KBM-7 (cell line): ENCODE results near the gene SVOP.

ENCODE experiments used
- DNase-seq: peaks from one replicate; pipeline ENCODE4 v3.0.0-alpha.2; 2015
- in situ Hi-C: fragments of 300-500 bp; cut with MboI; formaldehyde crosslinking; loops from 2 replicates; pipeline ENCODE4 v1.14.3; 2020; ENCODE audit warnings: low sequenced_read_pairs, low pct_unique_long_range_greater_than_20kb, mixed read lengths

SVOP gene

DNA sequence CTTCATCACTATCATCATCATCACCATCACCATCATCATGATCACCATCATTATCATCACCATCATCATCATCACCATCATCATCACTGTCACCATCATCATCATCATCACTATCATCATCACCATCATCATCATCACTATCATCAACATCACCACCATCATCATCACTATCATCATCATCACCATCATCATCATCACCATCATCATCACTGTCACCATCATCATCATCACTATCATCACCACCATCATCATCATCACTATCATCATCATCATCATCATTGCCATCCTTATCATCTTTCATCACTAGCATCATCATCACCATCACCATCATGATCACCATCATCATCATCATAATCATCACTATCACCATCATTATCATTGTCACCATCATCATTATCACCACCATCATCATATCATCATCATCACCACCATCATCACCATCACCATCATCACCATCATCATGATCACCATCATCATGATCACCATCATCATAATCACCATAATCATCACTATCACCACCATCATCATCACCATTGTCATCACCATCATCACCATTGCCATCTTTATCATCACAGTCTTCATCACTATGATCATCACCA is 38.1 kb downstream of the SVOP start:
- DNase-seq: no peak

DNA sequence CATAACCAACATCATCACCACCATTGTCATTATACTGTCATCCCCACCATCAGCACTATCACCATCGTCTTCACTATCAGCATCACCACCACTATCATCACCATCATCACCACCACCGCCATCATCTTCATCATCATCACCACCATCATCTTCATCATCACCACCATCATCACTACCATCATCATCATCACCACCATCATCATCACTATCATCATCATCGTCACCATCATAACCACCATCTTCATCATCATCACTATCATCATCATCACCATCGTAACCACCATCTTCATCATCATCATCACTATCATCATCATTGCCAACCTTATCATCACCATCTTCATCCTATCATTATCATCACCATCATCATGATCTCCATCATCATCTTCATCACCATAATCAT is 39.0 kb downstream of the SVOP start:
- in situ Hi-C loops: no loop called here
- DNase-seq: no peak

More for the DNA sequence above, 38.1 kb downstream of the SVOP start:
- in situ Hi-C loops: no loop called here

DNA sequence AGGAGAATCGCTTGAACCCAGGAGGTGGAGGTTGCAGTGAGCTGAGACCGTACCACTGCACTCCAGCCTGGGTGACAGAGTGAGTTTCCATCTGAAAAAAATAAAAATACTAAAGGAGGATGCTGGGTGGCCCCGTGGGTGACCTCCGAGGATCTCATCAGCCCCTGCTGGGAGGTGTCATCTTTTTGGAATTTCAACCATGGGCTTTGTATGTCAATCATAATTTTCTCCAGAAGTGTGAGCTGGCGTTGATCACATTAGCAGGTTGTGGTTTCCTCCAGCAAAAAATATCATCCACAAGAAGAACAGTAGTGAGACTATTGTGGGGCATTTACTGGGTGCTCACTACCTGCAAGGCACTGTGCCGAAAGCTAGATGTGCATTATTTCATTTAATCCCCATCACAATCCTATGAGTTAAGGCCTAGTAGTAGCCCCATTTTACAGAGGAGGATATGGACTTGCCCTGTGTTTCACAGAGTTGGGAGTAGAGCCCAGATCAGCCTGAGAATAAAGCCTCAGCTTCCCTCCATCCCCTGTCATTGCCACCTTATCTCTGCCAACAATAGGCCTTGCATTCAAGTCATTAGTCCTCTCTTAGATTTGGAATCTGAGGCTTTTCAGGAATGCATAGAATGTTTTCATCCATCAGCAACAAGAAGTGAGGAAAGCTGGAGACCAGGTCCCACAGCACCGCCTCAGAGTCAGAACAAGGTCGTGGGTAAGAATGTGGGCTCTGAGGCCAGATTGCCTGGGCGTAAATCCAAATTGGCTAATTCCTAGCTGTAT is 39.8 kb downstream of the SVOP start:
- no peak for DNase-seq
- in situ Hi-C loops: no loop called here

DNA sequence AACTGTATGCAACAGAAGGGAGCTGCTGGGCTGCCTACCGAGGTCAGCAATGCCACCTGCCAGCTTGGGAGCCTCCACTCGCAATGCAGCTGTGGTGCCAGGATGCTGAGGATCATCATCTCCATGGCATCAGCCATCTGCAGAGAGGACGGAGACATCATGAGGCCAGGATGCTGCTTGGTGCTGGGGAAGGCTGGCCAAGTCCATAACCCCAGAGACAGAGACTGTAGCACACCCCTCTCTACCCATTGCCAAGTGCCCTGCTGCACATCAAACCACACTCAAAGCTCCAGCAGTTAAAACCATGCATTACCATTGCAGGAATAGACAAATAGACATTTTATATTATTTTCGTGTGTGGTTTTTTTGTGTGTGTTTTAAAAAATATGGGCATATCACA is 43.5 kb downstream of the SVOP start:
- no peak for DNase-seq
- in situ Hi-C loops: no loop called here

DNA sequence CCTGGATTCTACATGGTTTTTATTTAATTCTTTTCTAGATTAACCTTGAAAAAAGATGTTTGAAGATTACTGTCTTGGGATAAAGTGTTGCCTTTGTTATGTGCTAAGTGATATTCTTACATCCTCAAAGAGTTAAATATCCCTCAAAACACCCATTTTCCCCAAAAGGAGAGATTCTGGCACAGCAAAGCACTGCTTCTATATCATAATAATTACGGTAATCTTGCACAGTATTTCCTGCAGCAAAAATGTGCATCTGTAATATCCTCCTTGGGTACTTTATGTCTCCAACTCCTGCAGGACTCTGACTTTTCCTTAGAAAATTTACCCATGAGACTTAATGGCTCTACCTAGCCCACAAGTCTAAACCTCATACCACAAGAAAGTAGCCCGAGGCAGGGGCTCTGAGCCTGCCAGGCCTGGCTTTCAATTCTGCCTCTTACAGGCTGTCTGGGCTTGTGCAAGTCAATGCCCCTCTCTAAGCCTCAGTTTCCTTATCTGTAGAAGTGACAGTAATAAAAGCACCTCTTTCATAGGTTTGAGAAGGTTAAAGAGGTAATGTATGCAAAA is 45.8 kb downstream of the SVOP start:
- no peak for DNase-seq
- in situ Hi-C loops: no loop called here

DNA sequence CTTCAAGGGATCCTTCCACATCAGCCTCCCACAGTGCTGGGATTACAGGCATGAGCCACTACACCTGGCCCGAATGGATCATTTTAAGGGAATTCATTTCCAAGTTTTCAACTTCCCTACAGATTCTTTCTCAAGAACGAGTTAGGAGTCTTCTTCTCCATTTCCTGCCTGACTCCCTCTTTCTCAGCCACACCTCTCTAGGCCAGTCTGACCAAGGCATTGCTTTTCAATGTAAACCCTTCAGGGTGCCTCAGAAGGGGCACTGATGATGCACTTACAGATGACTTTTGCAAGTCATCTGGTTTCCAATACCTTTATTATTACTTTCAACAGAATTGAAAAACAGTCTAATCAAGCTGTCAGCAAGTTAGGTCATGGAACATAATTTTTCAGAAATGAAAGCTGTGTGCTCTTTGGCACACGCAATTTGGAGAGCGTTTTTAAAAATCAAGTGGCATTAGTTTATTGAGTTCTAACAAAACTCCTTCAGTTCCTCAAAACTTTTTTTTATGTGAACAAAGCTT is 47.2 kb downstream of the SVOP start:
- DNase-seq: no peak
- in situ Hi-C loops: no loop called here

DNA sequence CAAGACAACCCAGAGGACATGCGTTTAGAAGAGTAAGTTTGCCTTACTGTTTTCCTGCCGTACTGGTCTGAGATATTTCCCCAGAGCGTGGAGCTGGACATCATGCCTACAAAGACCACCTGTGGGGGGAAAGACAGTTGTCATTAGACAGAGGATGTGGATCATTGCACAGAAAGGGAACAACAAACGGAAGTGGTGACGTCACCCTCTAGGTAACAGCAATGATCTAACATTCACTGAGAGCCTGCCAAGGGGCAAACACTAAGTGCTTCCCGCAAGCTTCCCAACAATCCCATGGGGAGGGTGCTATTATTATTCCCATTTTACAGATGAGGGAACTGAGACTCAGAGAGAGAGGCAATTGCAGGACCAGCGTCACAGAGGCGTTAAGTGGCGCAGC is 48.5 kb downstream of the SVOP start:
- peak; percentile 27 for DNase-seq

DNA sequence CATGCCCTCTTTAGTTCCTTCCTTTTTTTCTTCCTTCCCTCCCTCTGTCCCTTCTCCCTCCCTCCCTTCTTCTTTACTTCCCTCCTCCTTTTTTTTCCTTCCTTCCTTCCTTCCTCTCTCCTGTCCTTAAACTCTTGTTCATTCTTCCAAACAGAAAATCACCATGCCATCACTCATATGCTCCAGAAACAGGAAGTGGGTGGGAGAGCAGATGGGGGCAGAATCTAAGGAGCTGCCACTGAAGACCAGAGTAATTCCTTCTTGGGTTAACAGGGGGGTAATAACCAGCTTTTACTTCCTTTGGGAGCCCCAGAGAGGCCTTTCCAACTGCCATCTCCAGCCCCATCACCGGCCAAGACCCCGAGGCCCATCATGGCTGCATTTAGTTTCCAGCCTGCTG is 51.2 kb downstream of the SVOP start:
- peak; percentile 37 for DNase-seq
- in situ Hi-C loops: no loop called here

More for the DNA sequence above, 48.5 kb downstream of the SVOP start:
- in situ Hi-C loops: no loop called here

DNA sequence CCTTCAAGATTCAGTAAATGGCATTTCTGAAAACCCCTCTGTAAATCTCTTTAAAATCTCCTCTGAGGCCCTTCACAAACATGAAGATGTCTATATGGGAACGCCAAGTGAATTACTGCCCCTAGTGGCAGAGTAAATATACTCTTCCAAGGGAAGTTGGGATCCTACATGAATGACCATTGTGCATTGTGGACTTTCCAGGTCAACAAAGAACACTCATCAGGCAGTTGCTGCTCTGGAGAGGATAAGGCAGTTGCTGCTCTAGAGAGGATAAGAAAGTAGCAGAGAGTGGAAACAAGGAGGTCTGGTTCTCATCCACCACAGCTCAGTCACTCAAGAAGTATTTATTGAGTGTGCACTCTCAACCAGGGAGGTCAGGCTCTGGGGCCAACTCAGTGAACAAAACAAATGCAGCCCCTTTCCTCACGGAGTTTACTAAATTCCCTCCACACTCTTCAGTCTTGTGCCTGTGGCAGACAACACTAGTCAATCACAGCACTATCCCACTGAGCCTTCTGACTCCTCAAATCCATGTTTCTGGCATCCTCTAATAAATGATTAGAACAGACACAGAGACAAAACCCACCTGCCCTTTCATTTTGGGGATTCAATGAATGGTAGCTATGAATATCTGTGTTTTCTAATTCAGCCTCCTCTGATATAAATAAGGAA is 52.9 kb downstream of the SVOP start:
- peak; percentile 25 for DNase-seq
- in situ Hi-C loops: no loop called here

DNA sequence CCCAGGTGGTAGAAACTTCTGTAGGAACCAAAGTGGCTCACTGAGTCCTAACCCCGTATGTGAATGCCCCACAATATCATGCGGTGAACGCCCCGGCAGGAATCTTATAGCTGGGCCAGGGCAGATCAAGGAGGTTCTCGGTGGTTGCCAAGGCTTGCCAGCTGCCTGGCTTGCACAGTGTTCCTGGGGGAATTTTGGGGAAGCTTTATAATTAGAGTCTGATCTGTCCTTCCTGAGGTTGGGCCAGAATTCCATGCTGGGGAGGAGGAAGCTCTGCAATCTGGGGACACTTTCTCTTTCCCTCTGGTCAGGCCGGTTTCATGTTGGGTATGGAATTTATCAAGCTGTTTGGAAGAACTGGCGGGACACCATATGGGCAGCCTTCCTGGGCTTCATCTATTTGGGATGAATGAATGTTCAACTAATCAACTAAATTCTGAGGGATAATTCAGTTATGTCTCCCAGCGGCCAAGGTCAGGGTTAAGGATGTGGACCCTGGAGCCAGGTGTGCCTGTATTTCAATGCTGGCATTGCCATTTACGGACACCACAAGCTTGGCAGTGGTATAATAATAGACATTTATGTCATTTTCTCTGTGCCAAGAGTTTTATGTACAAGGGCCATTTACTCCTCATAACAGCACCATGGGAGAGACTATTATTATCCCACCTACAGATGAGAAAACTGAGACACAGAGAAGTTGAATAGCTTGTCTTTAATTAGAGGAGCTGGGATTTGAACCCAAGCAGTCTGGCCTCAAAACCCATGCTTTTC is 54.3 kb downstream of the SVOP start:
- in situ Hi-C loops: no loop called here
- no peak for DNase-seq

DNA sequence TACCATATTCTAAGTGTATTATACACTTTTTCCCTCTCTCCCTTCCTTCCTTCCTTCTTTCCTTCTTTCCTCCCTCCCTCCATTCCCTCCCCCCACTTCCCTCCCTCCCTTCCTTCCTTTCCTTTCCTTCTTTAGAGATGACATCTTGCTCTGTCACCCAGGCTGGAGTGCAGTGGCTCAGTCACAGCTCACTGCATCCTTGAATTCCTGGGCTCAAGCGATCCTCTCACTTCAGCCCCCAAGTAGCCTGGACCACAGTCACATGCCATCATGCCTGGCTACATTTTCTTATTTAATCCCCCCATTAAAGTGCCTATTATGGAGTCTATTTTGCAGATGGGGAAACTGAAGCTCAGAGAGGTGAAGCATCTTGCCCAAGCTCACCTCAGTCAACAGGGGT is 55.0 kb downstream of the SVOP start:
- no peak for DNase-seq
- in situ Hi-C loops: no loop called here

DNA sequence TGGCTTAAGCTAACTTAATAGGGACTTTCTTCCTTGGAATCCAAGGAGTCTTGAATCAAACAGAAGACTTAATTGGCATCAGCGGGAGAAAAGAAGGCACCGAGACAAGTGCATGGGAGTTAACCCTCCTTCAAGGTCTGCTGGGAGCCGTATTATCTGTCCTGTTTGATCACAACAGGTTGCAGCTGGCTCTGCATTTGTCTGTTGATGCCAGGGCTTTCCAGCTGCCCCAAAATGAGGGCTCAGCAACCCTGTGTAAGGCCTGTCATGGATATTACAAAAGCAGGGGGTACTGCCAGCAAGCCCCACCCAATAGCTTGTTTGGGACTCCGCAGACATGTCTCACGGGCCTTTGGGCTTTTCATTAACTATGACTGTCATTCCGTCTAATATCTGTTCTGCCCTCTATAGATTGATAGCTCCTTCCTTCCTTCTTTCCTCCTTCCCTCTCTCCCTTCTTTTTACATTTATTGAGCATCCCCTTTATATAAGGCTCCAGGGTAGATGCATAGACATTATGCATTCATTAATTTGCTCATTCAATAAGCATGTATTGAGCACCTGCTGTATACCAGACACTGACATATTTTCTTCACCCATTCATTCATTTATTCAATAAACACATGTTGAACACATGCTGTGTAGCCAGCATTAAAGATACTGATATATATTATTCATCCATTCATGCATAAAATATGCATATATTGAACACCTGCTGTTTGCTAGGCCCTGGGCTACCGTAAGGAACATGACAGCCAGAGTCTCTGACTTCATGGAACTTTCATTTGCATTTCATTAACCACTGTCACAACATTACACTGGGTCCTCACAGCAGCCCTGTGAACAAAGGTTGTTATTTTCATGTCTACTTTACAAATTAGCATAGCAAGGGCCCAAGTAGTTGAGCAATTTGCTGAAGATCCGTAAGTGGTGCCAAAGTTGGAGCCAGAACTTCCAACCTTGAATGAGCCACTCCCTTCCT is 56.2 kb downstream of the SVOP start:
- in situ Hi-C loops: no loop called here
- DNase-seq: no peak

DNA sequence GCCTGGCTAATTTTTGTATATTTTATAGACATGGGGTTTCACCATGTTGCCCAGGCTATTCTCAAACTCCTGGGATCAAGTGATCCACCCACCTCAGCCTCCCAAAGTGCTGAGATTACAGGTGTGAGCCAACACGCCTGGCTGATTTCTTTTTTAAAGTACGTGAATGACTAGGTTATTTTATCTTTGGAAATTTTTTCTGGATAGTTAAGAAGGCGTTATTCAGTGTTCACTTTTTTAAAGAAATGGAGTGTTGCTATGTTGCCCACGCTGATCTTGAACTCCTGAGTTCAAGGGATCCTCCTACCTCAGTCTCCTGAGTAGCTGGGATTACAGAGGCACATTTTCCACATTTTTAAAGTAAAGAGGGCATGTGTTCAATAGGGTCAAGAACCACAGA is 58.6 kb downstream of the SVOP start:
- no peak for DNase-seq
- in situ Hi-C loops: no loop called here

DNA sequence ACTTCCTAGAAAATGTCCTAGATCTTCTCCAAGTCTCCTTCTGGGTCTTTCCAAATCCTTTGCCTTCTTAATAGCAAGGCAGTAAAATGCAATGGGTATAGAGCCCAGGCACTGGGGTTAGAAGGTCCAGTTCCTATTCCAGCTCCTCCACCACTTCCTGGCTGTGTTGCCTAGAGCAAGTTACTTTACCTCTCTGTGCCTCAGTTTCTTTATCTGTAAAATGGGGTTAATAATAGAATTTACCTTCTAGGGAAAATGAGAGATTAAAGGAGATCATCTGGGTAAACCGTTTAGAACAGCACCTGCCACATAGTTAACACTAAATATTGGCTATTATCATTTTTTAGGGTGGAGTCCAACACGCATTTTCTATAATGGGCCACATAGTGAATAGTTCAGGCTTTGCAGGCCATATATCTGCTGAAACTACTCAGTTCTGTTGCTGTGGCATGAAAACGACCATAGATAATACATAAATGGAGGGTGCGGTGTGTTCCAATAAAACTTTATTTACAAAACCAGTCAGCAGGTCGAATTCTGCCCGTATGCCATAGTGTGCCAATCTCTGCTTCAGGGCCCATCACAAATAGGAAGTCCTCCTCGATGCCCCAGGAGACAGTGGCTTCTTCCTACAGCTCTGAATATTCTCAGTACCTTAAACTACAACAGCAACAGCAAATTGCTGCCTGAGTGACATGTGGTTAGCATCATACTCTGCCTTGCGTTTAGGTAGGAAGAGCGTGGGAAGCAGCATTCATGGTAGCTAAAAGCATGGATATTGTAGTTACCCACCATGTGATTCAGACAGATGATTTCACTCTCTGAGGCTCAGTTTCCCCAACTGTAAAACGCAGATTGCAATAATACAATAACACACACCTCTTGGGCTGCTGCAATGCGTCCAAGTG is 60.9 kb downstream of the SVOP start:
- no peak for DNase-seq
- in situ Hi-C loops: no loop called here

DNA sequence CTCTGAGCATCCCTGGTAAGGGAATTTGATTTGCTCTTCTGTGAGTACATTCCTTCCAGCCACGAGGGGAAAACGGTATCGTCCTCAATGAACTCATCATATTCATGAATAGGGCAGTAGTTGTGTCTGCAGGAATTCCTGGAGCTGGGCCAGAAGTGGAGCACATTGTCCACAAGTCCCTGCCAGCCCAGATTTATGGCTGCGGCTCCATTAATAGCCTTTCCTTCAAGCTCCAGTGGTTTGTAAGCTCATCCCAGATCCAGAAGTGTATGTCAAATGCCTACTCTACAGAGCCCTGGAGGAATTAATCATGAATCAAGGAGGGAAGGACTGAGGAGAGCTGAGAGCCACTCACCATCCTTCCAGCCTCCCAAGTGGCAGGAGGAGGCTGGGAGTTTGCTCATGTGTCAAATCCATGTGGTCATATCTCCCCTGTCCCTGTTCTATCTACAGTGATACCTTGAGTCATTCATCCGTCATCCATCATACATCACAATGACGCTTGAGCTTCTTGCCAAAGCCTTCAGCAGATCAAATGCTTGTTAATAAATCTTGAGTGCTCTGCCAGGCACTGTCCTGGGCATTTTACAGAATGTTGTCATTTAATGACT is 65.5 kb downstream of the SVOP start:
- no peak for DNase-seq
- in situ Hi-C loops: no loop called here

DNA sequence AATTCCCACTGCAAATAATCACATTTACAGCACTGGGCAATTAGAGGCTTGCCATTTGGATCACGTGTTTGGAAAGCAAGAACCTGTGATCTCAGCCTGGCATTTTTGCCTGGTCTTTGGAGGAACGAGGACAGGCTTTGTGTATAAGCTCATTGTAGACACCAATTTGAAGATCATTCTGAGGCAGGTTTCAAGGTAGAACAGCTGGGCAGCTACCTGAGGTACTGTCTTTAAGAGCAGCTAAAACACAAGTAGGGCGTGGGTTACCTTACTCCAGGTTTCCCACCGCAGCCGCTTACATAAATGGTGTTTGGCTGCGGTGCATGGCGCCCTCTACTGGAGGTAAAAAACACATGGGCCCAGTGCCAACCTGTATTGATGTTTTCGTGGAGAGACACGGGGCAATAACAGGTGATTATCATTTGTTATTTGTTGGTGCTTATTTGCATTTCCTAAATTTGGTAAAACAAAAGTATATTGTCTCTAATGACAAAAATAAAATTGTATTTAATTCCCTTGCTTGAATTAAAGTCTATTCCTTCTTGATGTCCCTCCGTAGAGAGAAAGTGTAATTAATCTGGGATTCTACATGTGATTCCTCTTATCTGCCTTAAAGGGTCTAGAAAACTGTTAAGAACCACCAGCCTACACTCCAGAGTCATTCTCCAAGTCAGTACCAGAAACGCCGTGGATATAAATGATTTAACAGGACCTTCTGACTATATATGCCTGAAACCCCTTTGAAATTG is 69.7 kb downstream of the SVOP start:
- DNase-seq: peak; percentile 88
- in situ Hi-C loops: no loop called here
